ENCODE data around the gene RAB25.

The RAB25 gene

GRCh38 chr1:156079762-156080161, 18.8 kb downstream of the RAB25 start:
- DNase-seq (ENCODE audit: low spot score) = no peak

DNA sequence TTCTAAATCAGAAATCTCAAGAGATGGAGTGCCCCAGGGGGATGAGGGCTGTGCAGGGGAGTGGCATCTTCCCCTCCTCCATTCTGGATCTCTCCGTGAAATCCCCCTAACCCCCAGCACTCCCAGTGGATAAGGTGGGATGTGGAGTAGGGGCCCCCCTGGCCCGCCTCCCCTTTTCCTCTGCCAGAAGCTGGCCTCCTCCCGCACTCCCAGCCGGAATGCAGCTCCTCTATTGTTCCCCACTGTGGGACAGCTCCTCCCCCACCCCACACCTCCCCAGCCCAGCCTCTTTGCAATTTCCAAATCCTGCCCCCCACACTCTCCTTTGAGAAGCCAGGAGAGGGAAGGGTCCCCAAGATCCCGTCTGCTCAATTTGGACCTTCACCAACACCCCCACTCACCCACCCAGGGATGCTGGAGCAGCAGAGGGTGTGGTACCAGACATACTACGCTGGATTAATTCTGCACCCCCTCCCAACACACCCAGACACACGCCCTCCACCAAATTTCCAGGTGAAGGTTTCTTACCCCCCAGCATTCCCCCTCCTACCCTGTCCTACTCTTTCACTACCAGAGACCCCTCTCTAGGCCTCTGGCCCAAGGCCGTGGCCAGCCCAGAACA, 19.4 kb downstream of the RAB25 start:
- no peak for DNase-seq (ENCODE audit: low spot score)

- DNase-seq (ENCODE audit: low spot score) = no peak
Observed at GRCh38 chr1:156080863-156081179, 19.9 kb downstream of the RAB25 start.

DNA sequence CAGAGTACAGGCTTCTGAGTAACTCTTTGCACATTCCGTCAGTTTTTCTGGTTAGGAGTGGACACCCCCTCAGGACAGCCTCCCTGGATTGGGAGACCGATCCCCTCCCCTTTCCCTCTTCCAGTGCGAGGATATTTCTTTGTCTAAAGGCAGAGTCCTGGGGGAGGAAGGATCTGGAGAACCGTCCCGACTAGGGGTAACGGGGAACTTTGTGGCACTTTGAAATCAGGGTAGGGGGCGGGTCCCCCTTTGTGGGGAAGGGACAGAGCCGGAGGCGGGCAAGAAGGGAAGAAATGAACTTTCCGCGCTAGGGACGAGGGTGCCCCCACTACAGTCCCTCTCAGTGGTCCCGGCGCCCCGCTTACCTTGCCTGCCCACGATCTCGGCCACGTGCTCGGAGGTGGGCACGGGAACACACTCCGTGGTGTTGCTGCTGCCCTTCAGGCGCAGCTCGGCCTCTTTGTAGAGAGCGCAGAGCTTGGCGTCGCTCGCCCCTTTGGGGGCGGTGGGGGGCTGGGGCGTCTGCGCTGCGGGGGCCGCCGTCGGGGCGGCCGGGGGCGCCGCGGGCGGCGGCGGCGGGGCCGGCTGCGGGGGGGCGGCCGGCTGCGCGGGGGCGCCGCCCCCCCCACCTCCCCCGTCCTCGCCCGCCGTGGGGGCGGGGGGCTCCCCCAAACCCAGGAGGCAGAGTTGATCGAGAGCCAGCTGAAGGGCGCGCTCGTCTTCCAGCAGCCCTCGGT, 20.4 kb downstream of the RAB25 start:
- DNase-seq (ENCODE audit: low spot score) = no peak

GRCh38 chr1:156081917-156082308, 21.0 kb downstream of the RAB25 start:
- DNase-seq (ENCODE audit: low spot score) = no peak

DNA sequence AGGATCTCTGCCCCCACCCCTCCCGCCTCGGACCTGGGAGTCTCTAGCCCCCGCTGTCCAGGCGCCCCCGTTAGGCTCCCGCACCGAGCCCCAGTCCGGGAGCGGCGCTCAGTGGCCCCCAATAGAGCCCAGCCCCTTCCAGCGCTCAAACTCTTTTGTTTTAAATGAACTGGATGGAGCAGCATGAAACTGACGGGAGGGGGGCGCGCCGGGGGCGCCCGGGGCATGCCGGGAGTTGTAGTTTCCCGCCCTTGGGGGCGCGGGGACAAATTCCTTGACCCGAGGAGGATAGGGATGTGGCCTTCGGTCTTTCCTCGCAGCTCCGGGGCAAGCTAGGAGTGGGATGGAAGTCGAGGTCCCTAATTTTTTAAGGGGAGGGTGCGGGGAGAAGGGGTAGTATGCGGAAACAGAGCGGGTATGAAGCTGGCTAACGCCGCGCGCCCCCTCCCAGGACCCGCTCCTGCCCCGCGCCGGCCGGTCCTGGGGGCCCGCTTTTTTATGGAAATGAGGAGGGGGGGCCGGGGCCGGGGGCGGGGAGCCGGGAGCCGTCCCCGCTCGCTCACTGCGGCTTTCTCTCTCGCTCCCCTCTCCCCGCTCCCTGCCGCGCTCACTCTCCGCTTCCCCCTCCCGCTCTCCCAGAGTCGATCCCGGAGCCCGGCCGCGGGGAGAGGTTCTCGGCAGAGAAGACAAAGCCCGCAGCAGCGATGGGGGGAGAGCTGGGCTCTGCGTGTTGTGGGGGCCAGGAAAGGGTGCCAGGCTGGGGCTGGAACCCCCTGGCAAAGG, 21.5 kb downstream of the RAB25 start, which contains the start of gene MEX3A:
Gene MEX3A, minus strand, starts transcription at position 157 of the 783 bp plus-strand sequence. CDS start 467 bp downstream, outside the sequence.
- DNase-seq (ENCODE audit: low spot score) = peak; percentile 72

DNA sequence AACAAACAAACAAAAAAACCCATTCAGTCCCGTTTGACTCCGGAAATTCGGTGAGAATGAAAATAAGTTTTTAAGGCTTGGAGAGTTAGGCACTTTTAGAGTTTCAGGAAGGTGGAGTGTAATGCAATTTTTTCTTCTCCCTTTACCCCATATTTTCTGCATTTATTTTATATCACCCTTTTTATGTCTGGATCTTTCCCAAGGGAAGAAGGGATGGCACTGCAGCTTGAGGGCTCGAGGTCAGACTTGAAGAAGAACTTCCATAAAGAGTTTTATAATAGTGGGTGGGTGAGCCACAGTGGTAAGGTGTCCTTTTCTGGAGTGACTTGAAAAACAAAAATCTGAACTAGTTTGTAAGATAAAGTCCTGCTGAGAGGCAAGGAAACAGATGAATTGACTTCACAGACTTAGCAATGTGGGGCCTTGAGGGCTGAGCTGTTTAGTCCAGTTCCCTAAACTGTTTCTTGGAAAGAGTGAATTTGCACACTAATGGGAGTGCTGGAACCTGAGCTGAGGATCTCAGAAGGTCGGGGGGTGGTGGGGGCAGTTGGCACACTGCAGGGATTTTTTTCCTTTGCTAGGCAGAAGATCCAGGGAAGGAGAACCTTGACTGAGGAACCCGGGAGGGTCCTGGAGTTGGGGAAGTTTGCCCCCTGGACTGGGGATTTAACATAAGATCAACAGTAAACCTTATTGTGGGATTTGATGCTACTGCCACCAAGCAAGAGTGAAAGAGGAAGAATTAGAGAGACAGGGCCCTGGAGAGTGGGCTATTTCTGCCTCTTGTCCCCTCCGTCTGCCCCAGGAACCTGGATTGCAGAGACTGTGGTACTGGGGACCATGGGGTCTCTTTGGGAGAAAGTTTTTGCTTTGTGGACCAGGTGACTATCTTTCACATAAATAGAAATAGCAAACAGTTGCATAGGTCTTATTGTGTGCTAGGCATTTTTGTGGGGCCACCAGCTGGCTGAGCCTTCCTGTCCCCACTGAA, 23.1 kb downstream of the RAB25 start:
- no peak for DNase-seq (ENCODE audit: low spot score)

- DNase-seq (ENCODE audit: low spot score) = peak; percentile 75
Observed at GRCh38 chr1:156086256-156086662, 25.3 kb downstream of the RAB25 start.

- no peak for DNase-seq (ENCODE audit: low spot score)
Observed at GRCh38 chr1:156089704-156090103, 28.7 kb downstream of the RAB25 start.

- DNase-seq (ENCODE audit: low spot score) = no peak
Observed at GRCh38 chr1:156090138-156090839, 29.3 kb downstream of the RAB25 start.

GRCh38 chr1:156090840-156091188, 29.9 kb downstream of the RAB25 start:
- peak; percentile 89 for DNase-seq (ENCODE audit: low spot score)

DNA sequence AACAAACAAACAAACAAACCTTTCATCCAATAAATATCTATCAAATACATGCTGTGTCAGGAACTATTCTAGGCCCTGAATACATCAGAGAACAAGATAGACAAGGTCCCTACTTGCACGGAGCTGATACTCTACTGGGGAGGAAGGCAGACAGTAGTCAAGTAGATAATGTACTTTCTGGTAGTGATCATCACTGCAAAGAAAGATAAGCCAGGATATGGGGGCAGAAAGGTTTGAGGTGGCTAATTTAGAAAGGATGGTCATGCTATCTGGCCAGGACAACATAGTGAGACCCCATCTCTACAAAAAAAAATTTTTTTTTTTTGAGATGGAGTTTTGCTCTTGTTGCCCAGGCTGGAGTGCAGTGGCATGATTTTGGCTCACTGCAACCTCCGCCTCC, 30.6 kb downstream of the RAB25 start:
- no peak for DNase-seq (ENCODE audit: low spot score)

GRCh38 chr1:156095906-156096508, 35.0 kb downstream of the RAB25 start:
- no peak for DNase-seq (ENCODE audit: low spot score)

DNA sequence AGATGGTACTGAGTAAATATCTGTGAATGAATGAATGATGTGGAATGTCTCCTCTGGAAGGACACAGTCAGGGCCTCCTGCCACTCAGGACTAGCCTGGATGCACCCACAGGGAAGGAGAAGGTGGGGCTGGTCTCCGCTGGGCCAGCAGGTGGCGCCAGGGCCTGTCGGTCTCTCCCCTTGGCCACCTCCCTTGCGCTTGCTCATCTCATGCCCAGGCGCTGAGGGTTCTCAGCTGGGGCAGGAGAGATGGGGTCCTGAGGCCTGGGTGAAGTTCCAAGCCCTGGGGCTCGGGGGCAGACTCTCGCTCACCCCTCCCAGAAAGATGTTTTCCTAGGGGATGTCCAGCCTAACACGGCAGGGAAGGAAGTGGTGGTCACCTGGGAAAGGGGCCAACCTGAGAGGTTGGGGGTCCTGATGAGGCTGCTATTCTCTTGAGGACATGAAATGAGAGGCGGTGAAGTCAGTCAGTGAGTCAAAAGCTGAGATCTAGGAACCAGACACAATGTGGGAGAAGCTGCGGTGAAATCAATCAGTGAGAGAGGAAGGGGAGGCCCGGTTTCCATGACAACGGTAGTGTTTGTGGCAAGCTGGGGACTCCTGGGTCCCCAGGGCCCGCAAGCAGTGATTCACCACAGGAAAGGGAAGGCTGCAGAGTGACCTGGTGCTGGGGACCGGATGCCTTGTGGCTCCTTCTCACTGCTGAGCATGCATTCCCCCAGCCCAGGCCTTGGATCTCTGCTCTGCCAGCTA, 35.9 kb downstream of the RAB25 start:
- peak; percentile 89 for DNase-seq (ENCODE audit: low spot score)

- DNase-seq (ENCODE audit: low spot score) = no peak
Observed at GRCh38 chr1:156097499-156098178, 36.7 kb downstream of the RAB25 start.

GRCh38 chr1:156098784-156099183, 37.8 kb downstream of the RAB25 start:
- DNase-seq (ENCODE audit: low spot score) = no peak

DNA sequence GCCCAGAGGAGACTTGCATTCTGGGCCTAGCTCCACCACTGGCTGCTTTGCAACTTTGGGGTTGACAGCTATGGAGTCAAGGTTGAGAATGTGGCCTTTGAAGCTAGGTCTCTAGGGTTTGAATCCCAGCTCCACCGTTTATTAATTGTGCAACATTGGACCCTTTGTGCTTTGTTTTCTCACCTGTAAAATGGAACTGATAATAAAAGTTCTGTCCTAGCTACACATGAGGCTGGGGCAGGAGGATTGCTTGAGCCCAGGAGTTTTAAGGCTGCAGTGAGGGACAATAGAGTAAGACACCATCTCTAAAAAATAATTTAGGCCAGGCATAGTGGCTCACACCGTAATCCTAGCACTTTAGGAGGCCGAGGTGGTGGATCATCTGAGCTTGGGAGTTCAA, 38.3 kb downstream of the RAB25 start:
- DNase-seq (ENCODE audit: low spot score) = no peak

- DNase-seq (ENCODE audit: low spot score) = peak; percentile 81
Observed at GRCh38 chr1:156100205-156100995, 39.4 kb downstream of the RAB25 start.

DNA sequence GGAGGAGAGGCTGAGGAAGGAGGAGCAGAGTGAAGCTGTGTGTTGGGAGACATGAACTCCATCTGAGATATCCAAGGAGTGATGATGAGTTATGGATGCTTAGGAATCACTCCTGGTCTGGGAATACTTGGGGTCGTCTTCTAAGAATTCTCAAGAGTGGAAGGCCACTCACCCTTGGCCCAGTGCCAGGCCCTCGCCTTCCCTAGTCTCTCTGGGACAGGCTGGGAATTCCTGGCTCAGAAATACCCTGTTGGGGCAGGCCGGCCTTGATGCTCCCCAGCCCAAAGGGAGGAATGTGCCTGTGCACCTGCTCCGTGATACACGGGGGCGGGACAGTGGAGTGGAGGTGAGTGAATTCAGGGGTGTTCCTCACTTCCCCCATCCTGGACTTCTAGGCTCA, 40.9 kb downstream of the RAB25 start:
- DNase-seq (ENCODE audit: low spot score) = no peak

Data from kidney tubule cell (primary cell).